ENCODE results near the gene MEGF6. TPM values are rescaled to one million over a fixed set of nuclear protein-coding genes. Genes with fewer than 3 reads are reported as not detected.

MEGF6 gene
- total RNA-seq, 1 donor from 2014 or later: 64.7 TPM

GRCh38 chr1:3481836-3482375 lies 129.4 kb downstream of the MEGF6 start:
- no peak overlapping the region for H3K4me3 Mint-ChIP-seq (ENCODE audit: unreplicated experiment)
- no peaks in the 10 kb centered on the region for H3K4me1 Mint-ChIP-seq (ENCODE audit: low read depth, unreplicated experiment)
- no peaks in the 10 kb centered on the region for H3K36me3 Mint-ChIP-seq (ENCODE audit: unreplicated experiment)
- H3K9me3 Mint-ChIP-seq (ENCODE audit: unreplicated experiment): no peaks in the 10 kb centered on the region
- no peak overlapping the region for H3K27ac Mint-ChIP-seq (ENCODE audit: unreplicated experiment)
- DNase-seq: no peak
- no peak for TF ChIP-seq CTCF (IDR thresholded peaks at IDR 0.05; ENCODE audit: partially characterized antibody, unreplicated experiment)
- H3K27me3 Mint-ChIP-seq (ENCODE audit: unreplicated experiment): peaks cover 3% of the 10 kb centered on the region

GRCh38 chr1:3481046-3481445 lies 130.3 kb downstream of the MEGF6 start:
- DNase-seq: no peak
- Mint-ChIP-seq H3K4me3 (ENCODE audit: unreplicated experiment) (no peak overlapping the region), H3K27me3 (ENCODE audit: unreplicated experiment) (peaks cover 3% of the 10 kb centered on the region), H3K36me3 (ENCODE audit: unreplicated experiment) (no peaks in the 10 kb centered on the region), H3K9me3 (ENCODE audit: unreplicated experiment) (no peaks in the 10 kb centered on the region), H3K4me1 (ENCODE audit: low read depth, unreplicated experiment) (no peaks in the 10 kb centered on the region), H3K27ac (ENCODE audit: unreplicated experiment) (no peak overlapping the region)
- no peak for TF ChIP-seq CTCF (IDR thresholded peaks at IDR 0.05; ENCODE audit: partially characterized antibody, unreplicated experiment)

DNA sequence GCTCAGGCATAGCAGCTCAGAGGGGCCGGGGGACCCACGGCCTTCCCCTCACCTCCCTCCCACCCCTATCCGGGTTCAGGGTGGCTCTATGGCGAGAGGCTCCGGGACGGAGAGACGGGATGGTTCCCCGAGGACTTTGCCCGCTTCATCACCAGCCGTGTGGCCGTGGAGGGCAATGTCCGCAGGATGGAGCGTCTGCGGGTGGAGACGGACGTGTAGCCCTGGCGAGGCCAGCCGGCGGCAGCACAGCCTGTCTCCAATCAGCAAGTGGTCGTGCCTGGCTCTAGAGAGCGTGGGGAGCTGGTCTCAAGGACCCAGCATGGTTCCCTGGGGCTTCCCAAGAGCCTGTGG lies 131.0 kb downstream of the MEGF6 start:
- Mint-ChIP-seq H3K4me3 (ENCODE audit: unreplicated experiment) (no peak overlapping the region), H3K4me1 (ENCODE audit: low read depth, unreplicated experiment) (no peaks in the 10 kb centered on the region), H3K27me3 (ENCODE audit: unreplicated experiment) (peaks cover 3% of the 10 kb centered on the region), H3K36me3 (ENCODE audit: unreplicated experiment) (no peaks in the 10 kb centered on the region), H3K9me3 (ENCODE audit: unreplicated experiment) (no peaks in the 10 kb centered on the region), H3K27ac (ENCODE audit: unreplicated experiment) (no peak overlapping the region)
- DNase-seq: no peak
- no peak for TF ChIP-seq CTCF (IDR thresholded peaks at IDR 0.05; ENCODE audit: partially characterized antibody, unreplicated experiment)

- H3K27me3 Mint-ChIP-seq (ENCODE audit: unreplicated experiment): peaks cover 3% of the 10 kb centered on the region
- TF ChIP-seq CTCF (IDR thresholded peaks at IDR 0.05; ENCODE audit: partially characterized antibody, unreplicated experiment): no peak
- no peaks in the 10 kb centered on the region for H3K9me3 Mint-ChIP-seq (ENCODE audit: unreplicated experiment)
- no peak for DNase-seq
- no peak overlapping the region for H3K4me3 Mint-ChIP-seq (ENCODE audit: unreplicated experiment)
- no peaks in the 10 kb centered on the region for H3K4me1 Mint-ChIP-seq (ENCODE audit: low read depth, unreplicated experiment)
- no peaks in the 10 kb centered on the region for H3K36me3 Mint-ChIP-seq (ENCODE audit: unreplicated experiment)
- no peak overlapping the region for H3K27ac Mint-ChIP-seq (ENCODE audit: unreplicated experiment)
Measured at GRCh38 chr1:3479511-3480368, 131.6 kb downstream of the MEGF6 start.

DNA sequence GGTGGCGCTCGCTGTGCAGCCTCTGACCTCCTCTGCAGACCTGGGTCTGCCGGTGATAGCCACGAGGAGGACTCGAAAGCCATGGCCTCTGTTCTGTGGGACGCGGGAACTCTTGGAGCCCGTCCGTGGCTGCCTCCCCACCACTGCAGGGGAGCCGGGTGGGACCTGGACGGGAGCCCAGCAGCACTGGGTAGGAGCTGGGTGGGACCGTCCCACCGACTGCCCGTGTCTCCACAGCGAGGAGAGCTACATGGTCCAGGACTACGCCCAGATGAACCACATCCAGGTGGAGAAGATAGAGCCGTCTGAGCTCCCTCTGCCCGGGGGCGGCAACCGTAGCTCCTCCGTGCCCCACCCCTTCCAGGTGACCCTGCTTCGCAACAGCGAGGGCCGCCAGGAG lies 133.1 kb downstream of the MEGF6 start:
- no peak for DNase-seq
- no peaks in the 10 kb centered on the region for H3K9me3 Mint-ChIP-seq (ENCODE audit: unreplicated experiment)
- H3K27ac Mint-ChIP-seq (ENCODE audit: unreplicated experiment): no peak overlapping the region
- TF ChIP-seq CTCF (IDR thresholded peaks at IDR 0.05; ENCODE audit: partially characterized antibody, unreplicated experiment): no peak
- H3K4me1 Mint-ChIP-seq (ENCODE audit: low read depth, unreplicated experiment): no peaks in the 10 kb centered on the region
- no peaks in the 10 kb centered on the region for H3K36me3 Mint-ChIP-seq (ENCODE audit: unreplicated experiment)
- H3K27me3 Mint-ChIP-seq (ENCODE audit: unreplicated experiment): no peaks in the 10 kb centered on the region
- H3K4me3 Mint-ChIP-seq (ENCODE audit: unreplicated experiment): no peak overlapping the region
